T-helper 17 cell (primary cell): ENCODE measurements around the gene PRAMEF1. TPM values are rescaled to one million over a fixed set of nuclear protein-coding genes. Genes with fewer than 3 reads are reported as not detected.
"Not testable (repeated sequence)": the region's sequence is repeated elsewhere in the genome, so short reads cannot be mapped to it uniquely, and the experiment has no call there.

Experiments used
- ATAC-seq: fragments of 150-1000 bp; cut with Tn5 transposase; 2 replicates; pipeline ENCODE4 v1.10.0; 2021; ENCODE audit warnings: mild to moderate bottlenecking, moderate library complexity
- DNase-seq, 3 donors: peaks; one replicate each; pipeline versions ENCODE4 v3.0.0 to v3.0.0-alpha.2; 2020 to 2021
- H3K9me3 ChIP-seq: one replicate; pipeline ENCODE4 v1.7.0; 2013; ENCODE audit warnings: low read length, mild to moderate bottlenecking; ENCODE audit not compliant: control insufficient read depth, poor library complexity, severe bottlenecking
- H3K27ac Mint-ChIP-seq: one replicate; pipeline ENCODE4 v1.8.0; 2022; ENCODE audit warnings: mild to moderate bottlenecking, moderate library complexity, mixed read lengths
- H3K27me3 Mint-ChIP-seq: one replicate; pipeline ENCODE4 v1.8.0; 2022; ENCODE audit warnings: mixed read lengths
- H3K36me3 Mint-ChIP-seq: one replicate; pipeline ENCODE4 v1.8.0; 2022; ENCODE audit warnings: low read depth, mixed read lengths
- H3K4me1 Mint-ChIP-seq: one replicate; pipeline ENCODE4 v1.8.0; 2022; ENCODE audit warnings: mild to moderate bottlenecking, mixed read lengths
- H3K4me3 Mint-ChIP-seq: one replicate; pipeline ENCODE4 v1.8.0; 2022; ENCODE audit warnings: mild to moderate bottlenecking, moderate library complexity, mixed read lengths
- total RNA-seq, 4 donors: library from RNA in 2 of 4; stranded (reverse) in 2 of 4; gene quantifications; one replicate each; pipeline ENCODE4 v1.2.3 and lab custom pipeline; 2022 to 2026

PRAMEF1 gene, protein sequence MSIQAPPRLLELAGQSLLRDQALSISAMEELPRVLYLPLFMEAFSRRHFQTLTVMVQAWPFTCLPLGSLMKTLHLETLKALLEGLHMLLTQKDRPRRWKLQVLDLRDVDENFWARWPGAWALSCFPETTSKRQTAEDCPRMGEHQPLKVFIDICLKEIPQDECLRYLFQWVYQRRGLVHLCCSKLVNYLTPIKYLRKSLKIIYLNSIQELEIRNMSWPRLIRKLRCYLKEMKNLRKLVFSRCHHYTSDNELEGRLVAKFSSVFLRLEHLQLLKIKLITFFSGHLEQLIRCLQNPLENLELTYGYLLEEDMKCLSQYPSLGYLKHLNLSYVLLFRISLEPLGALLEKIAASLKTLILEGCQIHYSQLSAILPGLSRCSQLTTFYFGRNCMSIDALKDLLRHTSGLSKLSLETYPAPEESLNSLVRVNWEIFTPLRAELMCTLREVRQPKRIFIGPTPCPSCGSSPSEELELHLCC
- not detected for total RNA-seq
- total RNA-seq (lab: John Stamatoyannopoulos, UW) = 0 reads per million in 2 donors

DNA sequence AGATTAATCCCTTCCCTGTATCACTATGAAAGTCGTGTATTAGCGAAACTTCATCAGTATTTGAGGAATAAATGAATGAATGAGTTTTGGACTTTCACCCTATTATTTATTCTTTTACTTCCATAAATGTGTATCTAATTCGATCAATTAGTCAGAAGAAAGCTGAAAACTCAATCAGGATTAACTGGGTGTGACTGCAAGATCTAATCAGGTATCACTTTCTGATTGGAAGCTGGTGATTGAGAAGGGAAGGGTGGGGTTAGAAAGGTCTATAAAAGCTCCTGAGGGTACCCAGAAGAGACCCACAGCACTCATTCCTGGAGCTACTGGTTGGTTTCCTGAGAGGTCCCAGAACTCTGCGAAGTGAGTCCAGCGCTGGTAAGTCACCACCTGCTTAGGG lies at the start of gene PRAMEF1:
Gene PRAMEF1, plus strand, starts transcription at position 301 of the 400 bp plus-strand sequence. CDS start 1,831 bp downstream, outside the sequence.
- H3K27ac Mint-ChIP-seq, H3K4me1 Mint-ChIP-seq, H3K4me3 Mint-ChIP-seq, DNase-seq, ATAC-seq, H3K9me3 ChIP-seq, H3K36me3 Mint-ChIP-seq: not testable (repeated sequence)
- H3K27me3 Mint-ChIP-seq = peaks cover 13% of the 10 kb centered on the region

DNA sequence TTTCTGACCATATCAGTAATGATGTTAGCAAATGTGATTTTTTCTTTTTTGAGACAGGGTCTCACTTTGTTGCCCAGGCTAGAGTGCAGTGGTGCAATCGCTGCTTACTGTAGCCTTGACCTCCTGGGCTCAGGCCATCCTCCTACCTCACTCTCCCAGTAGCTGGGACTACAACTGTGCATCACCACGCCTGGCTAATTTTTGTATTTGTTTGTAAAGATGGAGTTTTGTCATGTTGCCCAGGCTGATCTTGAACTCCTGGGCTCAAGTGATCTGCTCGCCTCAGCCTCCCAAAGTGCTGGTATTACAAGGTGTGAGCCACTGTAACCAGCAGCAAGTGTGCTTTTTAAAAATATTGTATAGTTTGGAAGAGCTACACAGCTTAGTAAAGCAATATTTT lies 49.3 kb upstream of the PRAMEF1 start:
- no peaks in the 10 kb centered on the region for H3K9me3 ChIP-seq
- no peaks in the 10 kb centered on the region for H3K4me1 Mint-ChIP-seq
- H3K27me3 Mint-ChIP-seq = peaks cover 39% of the 10 kb centered on the region
- no peak for ATAC-seq
- no peaks in the 10 kb centered on the region for H3K36me3 Mint-ChIP-seq
- H3K27ac Mint-ChIP-seq = no peak overlapping the region
- DNase-seq = no peak
- H3K4me3 Mint-ChIP-seq = no peak overlapping the region

DNA sequence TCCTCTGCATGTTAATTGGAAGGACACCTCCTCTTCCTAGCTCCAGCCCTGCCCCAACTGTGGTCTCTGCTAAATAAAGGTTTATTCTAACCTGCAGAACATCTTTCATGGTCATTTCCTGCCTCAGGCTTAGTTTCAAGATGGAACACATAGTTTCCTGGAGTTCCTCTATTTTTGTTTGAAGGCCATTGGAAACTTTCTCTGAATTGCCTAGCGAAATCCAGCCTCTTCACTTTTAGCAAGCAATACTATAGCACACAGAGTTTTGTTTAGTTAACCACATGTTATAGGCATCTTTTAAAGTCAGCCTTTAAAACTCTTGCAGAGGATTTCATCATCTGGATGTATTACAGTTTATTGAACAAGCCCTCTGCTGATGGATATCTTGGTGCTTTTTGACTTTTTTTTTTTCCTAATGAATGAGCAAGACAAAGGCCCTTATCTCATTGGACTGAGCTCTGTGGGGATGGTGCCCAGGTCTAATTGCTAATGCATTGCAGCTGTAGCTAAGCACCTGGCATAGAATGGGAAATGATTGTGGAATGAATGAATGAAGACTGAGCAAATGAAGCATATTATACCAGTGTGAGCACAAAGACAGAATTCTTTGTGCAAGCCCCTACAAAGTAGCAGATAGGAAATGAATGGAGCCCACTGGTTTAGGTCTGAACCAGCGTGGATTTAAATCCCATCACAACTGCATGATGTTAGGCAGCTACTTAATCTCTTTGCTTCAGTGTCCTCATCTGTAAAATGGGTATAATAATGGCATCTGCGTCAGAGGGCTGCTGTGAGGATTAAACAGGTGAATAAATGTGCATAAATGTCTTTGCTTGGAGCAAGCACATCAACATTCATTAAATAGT lies 45.8 kb upstream of the PRAMEF1 start:
- Mint-ChIP-seq H3K27me3 (peaks cover 19% of the 10 kb centered on the region), H3K27ac (no peak overlapping the region), H3K36me3 (no peaks in the 10 kb centered on the region), H3K4me3 (no peak overlapping the region), H3K4me1 (no peaks in the 10 kb centered on the region)
- H3K9me3 ChIP-seq = peaks cover 11% of the 10 kb centered on the region
- no peak for DNase-seq
- ATAC-seq = no peak

DNA sequence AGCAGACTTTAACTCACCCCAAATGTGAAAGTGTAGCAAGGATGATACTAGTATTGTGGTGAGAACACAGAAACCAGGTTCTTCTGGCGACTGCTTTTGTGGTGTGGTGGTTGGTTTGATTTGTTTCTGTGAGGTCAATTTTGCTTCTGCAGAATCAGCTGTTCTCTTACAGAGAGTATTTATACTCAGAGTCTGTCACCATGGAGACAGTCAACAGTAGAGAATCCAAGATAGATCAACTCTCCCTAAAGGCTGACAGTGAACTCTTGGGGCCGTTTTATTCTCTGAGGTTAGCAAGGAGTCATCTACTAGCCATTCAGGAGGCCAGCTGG lies 45.2 kb upstream of the PRAMEF1 start, which contains the start of gene CFAP107:
Gene CFAP107, plus strand, starts transcription at position 209 of the 332 bp plus-strand sequence. CDS start 231 bp downstream, outside the sequence.
- H3K9me3 ChIP-seq = peaks cover 11% of the 10 kb centered on the region
- DNase-seq (no peak), ATAC-seq (no peak)
- Mint-ChIP-seq H3K4me3 (no peak within 1 kb of the TSS), H3K27ac (no peak within 1 kb of the TSS), H3K36me3 (no peaks in the 10 kb centered on the region), H3K27me3 (peaks cover 19% of the 10 kb centered on the region), H3K4me1 (no peaks in the 10 kb centered on the region)

DNA sequence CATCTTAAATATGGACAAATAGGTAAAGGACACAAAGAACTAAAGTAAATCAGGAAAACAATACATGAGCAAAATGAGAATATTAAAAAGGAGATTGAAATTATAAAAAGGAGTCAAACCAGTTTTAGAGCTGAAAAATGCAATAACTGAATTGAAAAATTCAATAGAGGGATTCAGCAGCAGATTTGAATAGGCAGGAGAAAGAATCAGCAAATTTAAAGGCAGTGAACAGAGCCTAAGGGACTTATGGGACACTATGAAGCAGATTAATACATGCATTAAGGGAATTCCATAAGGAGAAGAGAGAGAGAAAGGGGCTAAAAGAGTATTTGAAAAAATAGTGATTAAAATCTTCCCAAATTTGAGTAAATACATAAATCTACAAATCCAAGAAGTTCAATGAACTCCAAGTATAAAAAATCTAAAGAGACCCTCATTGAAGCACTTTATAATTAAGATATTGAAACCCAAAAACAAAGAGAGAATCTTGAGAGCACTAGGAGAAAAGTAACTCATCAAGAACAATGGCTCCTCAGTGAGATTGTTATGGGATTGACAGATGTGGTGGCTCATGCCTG lies 42.3 kb upstream of the PRAMEF1 start:
- Mint-ChIP-seq H3K4me3 (no peak overlapping the region), H3K27me3 (peaks cover 19% of the 10 kb centered on the region), H3K27ac (no peak overlapping the region), H3K36me3 (no peaks in the 10 kb centered on the region), H3K4me1 (no peaks in the 10 kb centered on the region)
- peaks cover 11% of the 10 kb centered on the region for H3K9me3 ChIP-seq
- DNase-seq = no peak
- no peak for ATAC-seq

DNA sequence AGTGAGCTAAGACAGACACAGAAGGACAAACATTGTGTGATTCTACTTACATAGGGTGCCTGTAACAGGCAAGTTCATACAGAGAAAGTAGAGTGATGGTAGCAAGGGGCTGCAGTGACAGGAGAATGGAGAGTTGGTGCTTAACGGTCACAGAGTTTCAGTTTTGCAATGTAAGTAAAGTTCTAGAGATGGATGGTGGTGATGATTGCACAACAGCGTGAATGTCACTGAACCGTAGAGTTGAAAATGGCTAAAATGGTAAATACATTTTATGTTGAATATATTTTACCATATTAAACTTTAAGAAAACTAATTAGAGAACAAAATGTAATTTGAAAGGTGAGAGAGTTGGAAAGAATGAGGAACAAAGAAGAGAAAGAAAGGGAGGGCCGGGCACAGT lies 36.5 kb upstream of the PRAMEF1 start:
- no peaks in the 10 kb centered on the region for H3K9me3 ChIP-seq
- DNase-seq (no peak), ATAC-seq (no peak)
- H3K4me1 Mint-ChIP-seq = no peaks in the 10 kb centered on the region
- H3K27me3 Mint-ChIP-seq = peaks cover 58% of the 10 kb centered on the region
- no peak overlapping the region for H3K27ac Mint-ChIP-seq
- H3K36me3 Mint-ChIP-seq = peaks cover 3% of the 10 kb centered on the region
- no peak overlapping the region for H3K4me3 Mint-ChIP-seq

DNA sequence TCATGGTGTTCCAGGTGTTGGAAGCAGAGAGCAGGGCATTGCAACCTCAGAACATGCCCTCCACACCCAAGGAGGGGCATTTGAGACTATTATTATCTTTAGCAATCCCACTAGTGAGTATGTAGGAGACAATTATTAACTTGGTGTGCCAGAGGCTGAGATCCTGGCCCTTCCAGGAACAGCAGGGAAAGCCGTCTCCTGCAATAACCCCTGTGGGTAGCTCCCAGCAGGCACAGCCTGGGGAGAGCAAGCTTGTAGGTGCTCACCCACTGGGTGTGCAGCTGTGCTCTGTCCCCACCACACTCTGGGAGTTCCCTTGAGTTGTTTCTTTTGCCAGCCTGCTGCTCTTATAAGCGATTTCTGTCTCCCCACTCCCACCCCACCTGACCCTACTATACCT lies 34.9 kb upstream of the PRAMEF1 start:
- Mint-ChIP-seq H3K27me3 (peaks cover 73% of the 10 kb centered on the region), H3K4me3 (no peak overlapping the region), H3K36me3 (peaks cover 5% of the 10 kb centered on the region), H3K4me1 (no peaks in the 10 kb centered on the region), H3K27ac (no peak overlapping the region)
- H3K9me3 ChIP-seq = no peaks in the 10 kb centered on the region
- ATAC-seq (no peak), DNase-seq (no peak)

DNA sequence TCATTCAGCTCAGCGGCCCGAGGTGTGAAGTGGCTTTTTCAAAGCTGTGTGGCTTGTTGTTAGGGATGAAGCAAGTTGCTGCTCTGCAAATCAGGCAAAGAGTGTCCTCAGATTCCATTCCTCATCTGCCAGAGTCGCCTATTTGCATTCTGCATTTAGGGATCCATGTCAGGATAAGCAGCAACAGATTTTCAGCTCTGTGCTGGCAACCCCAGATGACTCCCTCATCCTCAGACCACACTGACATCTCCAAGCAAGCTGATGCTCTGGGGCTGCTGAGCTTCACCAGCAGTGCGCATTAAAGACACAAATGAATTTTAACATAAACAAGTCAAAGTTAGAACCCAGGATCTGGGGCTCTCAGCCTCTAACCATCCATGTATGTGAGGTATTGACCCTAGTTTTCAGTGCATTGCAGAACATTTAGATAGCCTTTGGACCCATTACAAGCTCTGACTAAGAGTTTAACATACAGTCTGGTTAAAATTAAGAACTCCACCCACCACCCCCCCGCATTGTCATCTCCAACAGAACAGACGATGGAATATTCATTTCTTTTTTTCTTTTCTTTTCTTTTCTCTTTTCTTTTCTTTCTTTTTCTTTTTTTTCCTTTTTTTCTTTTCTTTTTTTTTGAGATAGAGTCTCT lies 34.3 kb upstream of the PRAMEF1 start:
- DNase-seq (no peak), ATAC-seq (no peak)
- no peaks in the 10 kb centered on the region for H3K9me3 ChIP-seq
- Mint-ChIP-seq H3K4me1 (no peaks in the 10 kb centered on the region), H3K4me3 (no peak overlapping the region), H3K27ac (no peak overlapping the region), H3K36me3 (peaks cover 5% of the 10 kb centered on the region), H3K27me3 (peaks cover 73% of the 10 kb centered on the region)

DNA sequence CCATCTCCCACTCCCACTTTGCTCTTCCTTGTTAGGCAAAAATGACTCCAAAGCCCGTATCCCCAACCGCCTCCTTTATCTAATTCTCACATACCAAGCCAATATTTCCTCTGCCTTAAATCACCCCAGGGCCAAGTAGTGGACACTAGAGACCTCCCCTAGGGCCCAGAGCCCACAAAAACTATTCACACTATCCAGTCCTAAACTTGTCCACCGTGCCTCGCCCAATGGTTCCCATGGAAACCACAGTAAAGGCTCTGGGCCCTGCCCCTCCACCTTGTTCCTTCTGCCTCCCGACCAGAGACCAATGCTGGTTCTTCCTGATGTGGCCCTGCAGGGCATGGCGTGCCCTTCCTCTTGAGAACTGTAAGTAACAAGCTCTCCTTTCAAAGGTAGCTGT lies 33.4 kb upstream of the PRAMEF1 start:
- Mint-ChIP-seq H3K36me3 (peaks cover 5% of the 10 kb centered on the region), H3K27ac (no peak overlapping the region), H3K27me3 (peaks cover 75% of the 10 kb centered on the region), H3K4me3 (no peak overlapping the region), H3K4me1 (no peaks in the 10 kb centered on the region)
- no peak for DNase-seq
- H3K9me3 ChIP-seq = no peaks in the 10 kb centered on the region
- ATAC-seq = no peak

DNA sequence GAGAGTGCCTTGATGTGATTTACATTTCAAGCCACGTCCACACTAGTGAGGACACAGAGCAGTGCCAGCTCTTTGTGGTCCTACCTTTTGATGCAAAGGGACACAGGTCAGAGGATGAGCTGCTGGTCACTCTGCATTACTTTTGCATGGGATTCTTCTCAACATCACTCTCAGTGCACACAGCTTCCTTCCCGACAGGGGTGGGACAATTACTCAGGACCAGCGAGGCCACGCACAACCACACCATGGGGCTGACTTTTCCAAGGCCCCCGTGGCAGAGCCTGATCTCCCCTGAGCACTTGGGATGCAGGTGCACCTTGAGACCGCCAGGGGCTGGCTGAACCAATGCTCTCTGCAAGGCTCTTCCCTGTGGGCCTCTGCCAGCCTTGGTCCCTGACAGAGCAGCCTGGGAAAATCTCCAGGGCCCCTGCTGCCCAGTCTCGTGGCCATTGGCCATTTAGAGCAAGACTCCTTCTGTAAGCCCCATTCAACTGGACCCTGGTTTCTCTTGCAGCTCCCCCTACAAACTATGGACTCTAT lies 30.9 kb upstream of the PRAMEF1 start:
- ATAC-seq (no peak), DNase-seq (no peak)
- H3K36me3 Mint-ChIP-seq = peaks cover 5% of the 10 kb centered on the region
- no peaks in the 10 kb centered on the region for H3K9me3 ChIP-seq
- no peaks in the 10 kb centered on the region for H3K4me1 Mint-ChIP-seq
- peaks cover 68% of the 10 kb centered on the region for H3K27me3 Mint-ChIP-seq
- no peak overlapping the region for H3K27ac Mint-ChIP-seq
- H3K4me3 Mint-ChIP-seq = no peak overlapping the region

DNA sequence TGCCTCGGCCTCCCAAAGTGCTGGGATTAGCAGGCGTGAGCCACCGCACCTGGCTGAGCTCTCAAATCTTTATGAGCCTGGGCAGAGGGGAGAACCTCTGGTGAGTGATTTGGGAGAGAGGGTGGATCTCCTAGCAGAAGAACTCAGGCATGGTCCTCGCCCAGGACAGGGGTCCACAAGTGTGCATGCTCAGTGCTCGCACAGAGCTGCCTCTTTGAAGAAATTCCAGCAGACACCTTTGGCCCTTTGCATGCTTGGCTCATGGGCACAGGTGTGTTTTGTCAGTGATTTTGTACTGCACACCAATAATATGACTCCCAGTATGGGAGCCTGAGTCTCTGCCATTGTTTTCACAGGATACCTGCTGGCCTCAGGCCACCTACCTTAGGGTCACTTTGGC lies 29.4 kb upstream of the PRAMEF1 start:
- no peak overlapping the region for H3K27ac Mint-ChIP-seq
- H3K9me3 ChIP-seq = no peaks in the 10 kb centered on the region
- DNase-seq (no peak), ATAC-seq (no peak)
- H3K4me3 Mint-ChIP-seq = no peak overlapping the region
- H3K27me3 Mint-ChIP-seq = peaks cover 64% of the 10 kb centered on the region
- peaks cover 5% of the 10 kb centered on the region for H3K36me3 Mint-ChIP-seq
- H3K4me1 Mint-ChIP-seq = no peaks in the 10 kb centered on the region

DNA sequence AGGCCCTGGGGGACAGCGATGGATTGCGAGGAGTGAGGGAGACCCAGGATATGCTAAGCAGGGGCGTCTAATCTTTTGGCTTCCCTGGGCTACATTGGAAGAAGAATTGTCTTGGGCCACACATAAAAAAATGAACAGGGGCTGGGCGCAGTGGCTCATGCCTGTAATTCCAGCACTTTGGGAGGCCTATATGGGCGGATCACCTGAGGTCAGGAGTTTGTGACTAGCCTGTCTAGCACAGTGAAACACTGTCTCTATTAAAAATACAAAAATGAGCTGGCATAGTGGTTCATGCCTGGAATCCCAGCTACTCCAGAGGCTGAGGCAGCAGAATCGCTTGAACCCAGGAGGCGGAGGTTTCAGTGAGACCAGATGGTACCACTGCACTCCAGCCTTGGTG lies 28.4 kb upstream of the PRAMEF1 start:
- peaks cover 5% of the 10 kb centered on the region for H3K36me3 Mint-ChIP-seq
- DNase-seq (no peak), ATAC-seq (no peak)
- H3K4me1 Mint-ChIP-seq = no peaks in the 10 kb centered on the region
- H3K27me3 Mint-ChIP-seq = peaks cover 65% of the 10 kb centered on the region
- no peak overlapping the region for H3K27ac Mint-ChIP-seq
- H3K4me3 Mint-ChIP-seq = no peak overlapping the region
- no peaks in the 10 kb centered on the region for H3K9me3 ChIP-seq
